22Rv1 (cell line): ENCODE measurements around the gene BPIFB2.

ENCODE experiments used
- H3K27ac ChIP-seq: fragments of 450-650 bp; 2 replicates; pipeline ENCODE4 v1.5.1; 2017
- CTCF ChIP-seq: fragments of 450-650 bp; IDR thresholded peaks from 2 replicates; pipeline ENCODE4 v1.5.1; 2017; ENCODE audit warnings: mild to moderate bottlenecking
- ZFX ChIP-seq: fragments of 450-650 bp; IDR thresholded peaks from 2 replicates; pipeline ENCODE4 v1.6.1; 2017; ENCODE audit warnings: antibody characterized with exemption, borderline replicate concordance

BPIFB2 gene

GRCh38 chr20:33009214-33010132, 2.0 kb downstream of the BPIFB2 start:
- no peak overlapping the region for H3K27ac ChIP-seq
- no peak for TF ChIP-seq ZFX
- TF ChIP-seq CTCF = no peak

GRCh38 chr20:33010133-33010504, 2.6 kb downstream of the BPIFB2 start:
- no peak overlapping the region for H3K27ac ChIP-seq
- no peak for TF ChIP-seq CTCF
- no peak for TF ChIP-seq ZFX

GRCh38 chr20:33010674-33011449, 3.4 kb downstream of the BPIFB2 start:
- H3K27ac ChIP-seq = no peak overlapping the region
- no peak for TF ChIP-seq CTCF
- TF ChIP-seq ZFX = no peak

- H3K27ac ChIP-seq = no peak overlapping the region
- no peak for TF ChIP-seq ZFX
- TF ChIP-seq CTCF = no peak
Observed at GRCh38 chr20:33012327-33013189, 5.1 kb downstream of the BPIFB2 start.

- H3K27ac ChIP-seq = no peak overlapping the region
- TF ChIP-seq ZFX = no peak
- TF ChIP-seq CTCF = no peak
Observed at GRCh38 chr20:33013701-33014326, 6.3 kb downstream of the BPIFB2 start.

- H3K27ac ChIP-seq = no peak overlapping the region
- TF ChIP-seq CTCF (no peak), ZFX (no peak)
Observed at GRCh38 chr20:33014336-33015113, 7.0 kb downstream of the BPIFB2 start.
